GM12878 (cell line): ENCODE measurements around the gene PDZD11. TPM values are rescaled to one million over a fixed set of nuclear protein-coding genes. Genes with fewer than 3 reads are reported as not detected.

ENCODE experiments used
- ATAC-seq: fragments of 200-7000 bp; cut with Tn5 transposase; 3 replicates; pipeline ENCODE4 v1.9.1; 2020; ENCODE audit warnings: mild to moderate bottlenecking, moderate library complexity
- BruUV-seq: library from RNA; stranded (reverse); fragments of 400-500 nt; replicated peaks from 2 replicates; lab custom pipeline; 2021; lab: Mats Ljungman, UMichigan
- CTCF ChIA-PET: fragments of 300-600 bp; sonication (Branson Sonifier 250); formaldehyde crosslinking; extraction: SDS; loops from one replicate; lab custom pipeline; 2021; ENCODE audit warnings: inconsistent platforms; lab: Yijun Ruan, JAX
- POLR2A ChIA-PET: fragments of 350-600 bp; formaldehyde crosslinking; extraction: SDS; loops from one replicate; lab custom pipeline; 2021; ENCODE audit warnings: inconsistent platforms; lab: Charles Lee
- RAD21 ChIA-PET: fragments of 300-600 bp; sonication (Branson Sonifier 250); formaldehyde crosslinking; loops from one replicate; lab custom pipeline; 2023; ENCODE audit warnings: antibody characterized with exemption; ENCODE audit not compliant: unreplicated experiment; lab: Charles Lee
- SMC1A ChIA-PET: fragments of 300-600 bp; sonication (Branson Sonifier 250); formaldehyde crosslinking; loops from one replicate; lab custom pipeline; 2023; ENCODE audit not compliant: unreplicated experiment, uncharacterized antibody; lab: Charles Lee
- DNase-seq: peaks from one replicate; pipeline ENCODE4 v3.0.0-alpha.2; 2011; ENCODE audit warnings: low read depth, low spot score
- FAIRE-seq: peaks from 3 replicates; lab custom pipeline; 2011; peaks lifted over from hg19 to GRCh38; lab: Jason Lieb, UNC
- H2AFZ ChIP-seq: 2 replicates; pipeline ENCODE4 v1.6.0; 2011; ENCODE audit warnings: low read depth, low read length, control low read depth; ENCODE audit not compliant: control insufficient read depth
- H3K27ac ChIP-seq: 2 replicates; pipeline ENCODE4 v1.5.1; 2011; ENCODE audit warnings: control low read depth; ENCODE audit not compliant: control insufficient read depth, insufficient read depth
- H3K27me3 ChIP-seq, 2 experiments: replicated peaks in 1 of 2; 2 replicates each; pipeline versions ENCODE4 v1.6.0 to v1.6.1; 2011; ENCODE audit warnings: low read length in 1 of 2; ENCODE audit not compliant: control insufficient read depth in 2 of 2, insufficient read depth in 2 of 2
- H3K36me3 ChIP-seq, 2 experiments: 2 replicates each; pipeline ENCODE4 v1.5.1; 2011; ENCODE audit warnings: low read length in 1 of 2; ENCODE audit not compliant: control insufficient read depth in 2 of 2, insufficient read depth in 2 of 2
- H3K4me1 ChIP-seq: 2 replicates; pipeline ENCODE4 v1.6.1; 2011; ENCODE audit warnings: mild to moderate bottlenecking, low read length, moderate library complexity, mixed read lengths; ENCODE audit not compliant: control insufficient read depth, insufficient read depth
- H3K4me2 ChIP-seq: 2 replicates; pipeline ENCODE4 v1.6.0; 2011; ENCODE audit warnings: control low read depth; ENCODE audit not compliant: control insufficient read depth, insufficient read depth
- H3K4me3 ChIP-seq: fragments of 200-600 bp; sonication (generic); 2 replicates; pipeline ENCODE4 v1.5.1; 2016
- H3K79me2 ChIP-seq: 2 replicates; pipeline ENCODE4 v1.6.0; 2011; ENCODE audit warnings: low read length; ENCODE audit not compliant: control insufficient read depth, insufficient read depth
- H3K9ac ChIP-seq: 2 replicates; pipeline ENCODE4 v1.8.0; 2011; ENCODE audit warnings: low read length, control low read depth, mixed read lengths; ENCODE audit not compliant: control insufficient read depth, insufficient read depth
- H3K9me3 ChIP-seq: replicated peaks from 3 replicates; pipeline ENCODE4 v1.5.1; 2011; ENCODE audit warnings: mild to moderate bottlenecking, low read length; ENCODE audit not compliant: control insufficient read depth, insufficient read depth
- H4K20me1 ChIP-seq: 2 replicates; pipeline ENCODE4 v1.6.0; 2011; ENCODE audit not compliant: control insufficient read depth, insufficient read depth
- ATF7 ChIP-seq: fragments of 450-650 bp; IDR thresholded peaks from 2 replicates; pipeline ENCODE4 v1.6.1; 2016; ENCODE audit warnings: low read depth, mild to moderate bottlenecking
- BMI1 ChIP-seq: fragments of 450-650 bp; IDR thresholded peaks from 2 replicates; pipeline ENCODE4 v1.6.1; 2016; ENCODE audit warnings: mild to moderate bottlenecking, moderate library complexity, borderline replicate concordance
- CREM ChIP-seq: IDR thresholded peaks from 2 replicates; pipeline ENCODE4 v1.6.1; 2014; ENCODE audit warnings: antibody characterized with exemption, low read depth
- GATAD2B ChIP-seq: fragments of 450-650 bp; conservative IDR thresholded peaks from 2 replicates; pipeline ENCODE4 v1.6.1; 2017; ENCODE audit warnings: low read depth, mild to moderate bottlenecking, moderate library complexity
- JUNB ChIP-seq: IDR thresholded peaks from 2 replicates; pipeline ENCODE4 v1.6.1; 2016; ENCODE audit warnings: antibody characterized with exemption, mild to moderate bottlenecking
- JUND ChIP-seq: IDR thresholded peaks from 2 replicates; pipeline ENCODE4 v1.6.1; 2012; ENCODE audit warnings: low read depth, mild to moderate bottlenecking, low read length, improper control_type of control experiment, moderate library complexity
- KAT2A ChIP-seq: conservative IDR thresholded peaks from 2 replicates; pipeline ENCODE4 v1.6.1; 2011; ENCODE audit warnings: low read depth, low read length; ENCODE audit not compliant: control insufficient read depth
- MTA3 ChIP-seq: IDR thresholded peaks from 2 replicates; pipeline ENCODE4 v1.6.1; 2012; ENCODE audit warnings: low read length, inconsistent platforms, borderline replicate concordance
- NR2F1 ChIP-seq: fragments of 450-650 bp; conservative IDR thresholded peaks from 2 replicates; pipeline ENCODE4 v1.6.1; 2017; ENCODE audit warnings: mild to moderate bottlenecking
- PRDM15 ChIP-seq: fragments of 450-650 bp; formaldehyde crosslinking; IDR thresholded peaks from 2 replicates; pipeline ENCODE4 v1.4.0; 2020; ENCODE audit warnings: mild to moderate bottlenecking, moderate library complexity
- RB1 ChIP-seq: fragments of 450-650 bp; formaldehyde crosslinking; IDR thresholded peaks from 2 replicates; pipeline ENCODE4 v1.6.1; 2017; ENCODE audit warnings: mild to moderate bottlenecking, borderline replicate concordance
- RUNX3 ChIP-seq: IDR thresholded peaks from 2 replicates; pipeline ENCODE4 v1.6.1; 2012; ENCODE audit warnings: low read length, inconsistent platforms
- SPI1 ChIP-seq: IDR thresholded peaks from 2 replicates; pipeline ENCODE4 v1.6.1; 2011; ENCODE audit warnings: low read depth, mild to moderate bottlenecking, low read length, moderate library complexity, borderline replicate concordance; ENCODE audit not compliant: insufficient read depth
- SREBF1 ChIP-seq: IDR thresholded peaks from 2 replicates; pipeline ENCODE4 v1.6.1; 2012; ENCODE audit warnings: mild to moderate bottlenecking, low read length
- SRF ChIP-seq, 2 experiments: IDR thresholded peaks; 2 replicates each; pipeline ENCODE4 v1.6.1; 2011; ENCODE audit warnings: low read depth in 2 of 2, low read length in 2 of 2, mild to moderate bottlenecking in 1 of 2, moderate library complexity in 1 of 2
- TCF3 ChIP-seq: IDR thresholded peaks from 2 replicates; pipeline ENCODE4 v1.6.1; 2012; ENCODE audit warnings: low read depth, mild to moderate bottlenecking, low read length, borderline replicate concordance; ENCODE audit not compliant: insufficient read depth
- WRNIP1 ChIP-seq: IDR thresholded peaks from 2 replicates; pipeline ENCODE4 v1.6.1; 2011; ENCODE audit warnings: low read depth, low read length, improper control_type of control experiment, borderline replicate concordance
- ZNF207 ChIP-seq: fragments of 450-650 bp; IDR thresholded peaks from 2 replicates; pipeline ENCODE4 v1.6.1; 2014; ENCODE audit warnings: antibody characterized with exemption, mild to moderate bottlenecking, borderline replicate concordance
- WGBS: methylation state at CpG from one replicate; pipeline ENCODE4 v1.1.6; 2016; ENCODE audit warnings: low lambda C conversion rate; ENCODE audit not compliant: insufficient replicate concordance, insufficient coverage; ENCODE audit errors: missing lambda C conversion rate; 5-methylcytosine and 5-hydroxymethylcytosine counted together
- in situ Hi-C: fragments of 300-500 bp; cut with MboI; formaldehyde crosslinking; loops from 9 replicates; pipeline ENCODE4 v1.14.3; 2018; ENCODE audit warnings: mixed read lengths
- intact Hi-C: fragments of 100-400 bp; cut with micrococcal nuclease; formaldehyde crosslinking; loops from one replicate; pipeline ENCODE4 v1.14.2; 2022; ENCODE audit not compliant: unreplicated experiment
- polyA plus RNA-seq, 11 experiments: library from polyadenylated mRNA; depleted of rRNA in 4 of 11; unstranded in 6 of 11; stranded (reverse) in 5 of 11; fragments of >200 nt; fragmentation: Nextera tagmentation in 4 of 11; fragmentation: Illumina TruSeq in 1 of 11; extraction: Ambion mirVana in 4 of 11; extraction: Trizol in 1 of 11; gene quantifications; 1 replicate in 1 of 11; 2 replicates in 10 of 11; pipeline versions ENCODE4 v1.2.1 to v1.2.3, GENCODE V29; 2011 to 2016; ENCODE audit warnings: inconsistent platforms in 2 of 11, missing spikeins in 2 of 11, low read depth in 1 of 11
- total RNA-seq, 4 experiments: library from RNA; depleted of rRNA in 3 of 4; stranded (reverse); fragments of >200 nt in 3 of 4; fragmentation: Illumina TruSeq in 1 of 4; extraction: Trizol in 1 of 4; gene quantifications; 2 replicates each; pipeline versions ENCODE4 v1.2.1 to v1.2.3, GENCODE V29; 2013 to 2021
- TF ChIP-seq, protein P1 (sequence below): fragments of 450-650 bp; IDR thresholded peaks from 2 replicates; pipeline ENCODE4 v1.6.1; 2016; ENCODE audit warnings: mild to moderate bottlenecking

The PDZD11 gene
- total and polyA plus RNA-seq, 10 of the 15 experiments (the other 5 are each of a cell fraction or from before 2014, with no cell fraction given), result 28.4 to 123 (median 55.0) TPM

DNA sequence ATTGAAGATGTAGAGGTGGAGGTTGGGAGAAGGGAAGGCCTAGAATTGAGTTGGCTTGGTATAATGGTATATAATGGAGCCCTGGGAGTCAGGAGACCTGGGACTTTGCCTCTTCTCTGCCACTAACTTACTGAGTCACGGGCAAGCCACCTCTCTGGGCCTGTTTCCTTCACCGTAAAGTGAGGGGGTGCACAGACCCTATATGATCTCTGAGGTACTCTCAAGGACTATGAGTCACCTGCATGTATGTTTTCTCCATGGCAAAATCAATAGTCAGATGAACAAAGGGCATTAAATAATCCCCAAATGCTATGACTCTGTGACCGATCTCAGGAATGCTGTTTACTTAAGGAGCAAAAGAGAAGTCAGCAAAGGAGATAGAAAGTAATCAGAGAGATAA is 34.8 kb downstream of the PDZD11 start:
- no TSS peak for BruUV-seq
- no peak overlapping the region for H3K4me2 ChIP-seq
- FAIRE-seq, result no peak

More for the DNA sequence above, 34.8 kb downstream of the PDZD11 start:
- intact Hi-C loops, result no loop called here
- Histone ChIP-seq H3K9me3 (no peaks in the 10 kb centered on the region), H3K27ac (no peak overlapping the region), H3K4me1 (no peaks in the 10 kb centered on the region), H3K36me3 (no peaks in the 10 kb centered on the region), H3K4me3 (no peak overlapping the region), H3K9ac (no peak overlapping the region), H4K20me1 (no peaks in the 10 kb centered on the region), H3K79me2 (no peaks in the 10 kb centered on the region), H3K27me3 (no peaks in the 10 kb centered on the region), H2AFZ (no peak overlapping the region)
- no peak for TF ChIP-seq ZNF207
- no peak for TF ChIP-seq PRDM15 (CRISPR knock-in tag)
- no peak for TF ChIP-seq BMI1
- no peak for TF ChIP-seq SREBF1
- no peak for TF ChIP-seq JUND
- TF ChIP-seq MTA3, result no peak
- no peak for TF ChIP-seq TCF3
- TF ChIP-seq CREM, result no peak
- TF ChIP-seq KAT2A, result no peak
- TF ChIP-seq JUNB, result no peak
- no peak for TF ChIP-seq ATF7
- TF ChIP-seq GATAD2B, result no peak
- TF ChIP-seq WRNIP1, result no peak
- no peak for TF ChIP-seq NR2F1
- TF ChIP-seq, protein P1, sequence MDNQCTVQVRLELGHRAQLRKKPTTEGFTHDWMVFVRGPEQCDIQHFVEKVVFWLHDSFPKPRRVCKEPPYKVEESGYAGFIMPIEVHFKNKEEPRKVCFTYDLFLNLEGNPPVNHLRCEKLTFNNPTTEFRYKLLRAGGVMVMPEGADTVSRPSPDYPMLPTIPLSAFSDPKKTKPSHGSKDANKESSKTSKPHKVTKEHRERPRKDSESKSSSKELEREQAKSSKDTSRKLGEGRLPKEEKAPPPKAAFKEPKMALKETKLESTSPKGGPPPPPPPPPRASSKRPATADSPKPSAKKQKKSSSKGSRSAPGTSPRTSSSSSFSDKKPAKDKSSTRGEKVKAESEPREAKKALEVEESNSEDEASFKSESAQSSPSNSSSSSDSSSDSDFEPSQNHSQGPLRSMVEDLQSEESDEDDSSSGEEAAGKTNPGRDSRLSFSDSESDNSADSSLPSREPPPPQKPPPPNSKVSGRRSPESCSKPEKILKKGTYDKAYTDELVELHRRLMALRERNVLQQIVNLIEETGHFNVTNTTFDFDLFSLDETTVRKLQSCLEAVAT, result no peak
- no peak for TF ChIP-seq SRF (IDR thresholded peaks at IDR 0.05; ENCODE audit: low read depth in 2 of 2, low read length in 2 of 2)
- no peak for TF ChIP-seq RB1
- TF ChIP-seq SPI1, result no peak
- no peak for TF ChIP-seq RUNX3
- WGBS, result 69% methylated on average over 3 of the region's 3 CpGs
- ChIA-PET RAD21 (no interaction called here), CTCF (no interaction called here), SMC1A (no interaction called here), POLR2A (no interaction called here)
- no peak for ATAC-seq
- no peak for DNase-seq
- in situ Hi-C loops, result no loop called here
